ENCODE data around the gene DMD. TPM values are rescaled to one million over a fixed set of nuclear protein-coding genes. Genes with fewer than 3 reads are reported as not detected.

DMD gene
- polyA plus RNA-seq, 3 donors, result 0.23 TPM; not detected in 2

DNA sequence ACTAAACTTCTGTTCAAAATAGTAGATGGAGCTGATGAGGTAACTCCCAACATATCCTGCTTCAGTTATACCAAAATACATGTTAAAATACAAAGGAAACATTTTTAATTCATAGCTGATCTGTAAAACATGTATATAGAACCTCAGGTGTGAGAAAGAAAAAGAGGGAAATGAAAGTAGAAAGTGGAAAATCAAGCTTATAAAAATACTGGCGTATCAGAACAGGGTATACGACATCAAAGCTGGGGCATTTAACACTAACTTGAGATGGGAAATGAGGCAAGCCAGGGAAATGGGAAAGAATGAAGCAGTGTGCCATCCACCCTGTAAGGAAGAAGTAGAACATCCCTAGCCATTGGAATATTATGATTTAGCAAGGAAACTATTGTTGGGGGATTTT is 767.5 kb downstream of the DMD start:
- 60% methylated on average over 1 of the region's 2 CpGs for WGBS (ENCODE audit: insufficient coverage)
- Mint-ChIP-seq H3K9me3 (peaks cover 0 to 2% (median 0%) of the 10 kb centered on the region in 7 donors), H3K27ac (no peak overlapping the region), H3K4me3 (no peak overlapping the region), H3K27me3 (ENCODE audit: low read depth in 3 of 3) (no peaks in the 10 kb centered on the region), H3K4me1 (peaks cover 1% of the 10 kb centered on the region), H3K36me3 (no peaks in the 10 kb centered on the region)
- Histone ChIP-seq H3K9me3 (replicated peaks in 1 of 2; ENCODE audit: control insufficient read depth in 1 of 2, insufficient read depth in 1 of 2, low read length in 2 of 2) (no peaks in the 10 kb centered on the region), H3K27ac (ENCODE audit: low read depth in 1 of 2, low read length in 2 of 2) (no peak overlapping the region), H3K4me3 (replicated peaks in 1 of 3; ENCODE audit: low read depth in 2 of 3, low read length in 3 of 3) (no peak overlapping the region), H2AFZ (ENCODE audit: insufficient read depth, low read depth, low read length, poor library complexity, severe bottlenecking) (no peak overlapping the region), H4K20me1 (ENCODE audit: insufficient read depth, low read length) (no peaks in the 10 kb centered on the region), H3K36me3 (replicated peaks in 1 of 2; ENCODE audit: control insufficient read depth in 1 of 2, insufficient read depth in 2 of 2, low read length in 2 of 2) (no peaks in the 10 kb centered on the region), H3K4me1 (ENCODE audit: control insufficient read depth in 1 of 2, insufficient read depth in 2 of 2, low read length in 2 of 2) (no peaks in the 10 kb centered on the region), H3K4me2 (replicated peaks; ENCODE audit: extremely low read depth, low read length, poor library complexity, severe bottlenecking) (no peak overlapping the region), H3K27me3 (ENCODE audit: control insufficient read depth in 2 of 2, insufficient read depth in 2 of 2, low read length in 2 of 2) (no peaks in the 10 kb centered on the region), H3K9ac (ENCODE audit: insufficient read depth, low read length, poor library complexity, severe bottlenecking) (no peak overlapping the region), H3K79me2 (ENCODE audit: insufficient read depth, low read length) (no peaks in the 10 kb centered on the region)
- TF ChIP-seq CTCF (IDR thresholded peaks at IDR 0.05), result no peak
- intact Hi-C loops (cut with micrococcal nuclease), result no loop called here
- no peak for DNase-seq

GRCh38 chrX:32421266-32421665 is 790.1 kb downstream of the DMD start:
- Histone ChIP-seq H3K27ac (ENCODE audit: low read depth in 1 of 2, low read length in 2 of 2) (no peak overlapping the region), H3K4me2 (replicated peaks; ENCODE audit: extremely low read depth, low read length, poor library complexity, severe bottlenecking) (no peak overlapping the region), H3K9ac (ENCODE audit: insufficient read depth, low read length, poor library complexity, severe bottlenecking) (no peak overlapping the region), H3K79me2 (ENCODE audit: insufficient read depth, low read length) (no peaks in the 10 kb centered on the region), H3K4me1 (ENCODE audit: control insufficient read depth in 1 of 2, insufficient read depth in 2 of 2, low read length in 2 of 2) (no peaks in the 10 kb centered on the region), H4K20me1 (ENCODE audit: insufficient read depth, low read length) (no peaks in the 10 kb centered on the region), H3K36me3 (replicated peaks in 1 of 2; ENCODE audit: control insufficient read depth in 1 of 2, insufficient read depth in 2 of 2, low read length in 2 of 2) (no peaks in the 10 kb centered on the region), H3K9me3 (replicated peaks in 1 of 2; ENCODE audit: control insufficient read depth in 1 of 2, insufficient read depth in 1 of 2, low read length in 2 of 2) (no peaks in the 10 kb centered on the region), H3K4me3 (replicated peaks in 1 of 3; ENCODE audit: low read depth in 2 of 3, low read length in 3 of 3) (no peak overlapping the region), H3K27me3 (ENCODE audit: control insufficient read depth in 2 of 2, insufficient read depth in 2 of 2, low read length in 2 of 2) (no peaks in the 10 kb centered on the region), H2AFZ (ENCODE audit: insufficient read depth, low read depth, low read length, poor library complexity, severe bottlenecking) (no peak overlapping the region)
- no peak for DNase-seq
- Mint-ChIP-seq H3K9me3 (no peaks in the 10 kb centered on the region), H3K36me3 (no peaks in the 10 kb centered on the region), H3K4me3 (no peak overlapping the region), H3K27me3 (ENCODE audit: low read depth in 3 of 3) (peaks cover 0 to 4% (median 0%) of the 10 kb centered on the region in 3 donors), H3K27ac (no peak overlapping the region), H3K4me1 (no peaks in the 10 kb centered on the region)
- intact Hi-C loops (cut with micrococcal nuclease), result no loop called here
- TF ChIP-seq CTCF (IDR thresholded peaks at IDR 0.05), result no peak
- WGBS (ENCODE audit: insufficient coverage), result no CpG with 5 or more reads among the region's 3 CpGs

Measured in CD14-positive monocyte (primary cell).